Heart left ventricle (tissue), 16 donors: Measurements from ENCODE around the gene SLC31A2. TPM values are rescaled to one million over a fixed set of nuclear protein-coding genes. Genes with fewer than 3 reads are reported as not detected.
A peak's percentile ranks its signal among the peaks of the same experiment; 100 is the strongest.

Experiments
- ATAC-seq, 4 donors: fragments of 200-7000 bp; cut with Tn5 transposase; one replicate each; pipeline ENCODE4 v1.9.1; 2020 to 2022; ENCODE audit warnings: moderate library complexity in 4 of 4, mild to moderate bottlenecking in 3 of 4, moderate number of reproducible peaks in 1 of 4
- DNase-seq, 5 donors: peaks; one replicate each; pipeline ENCODE4 v3.0.0-alpha.2; 2020
- H3K27ac ChIP-seq, 12 donors: fragments of 200-600 bp; sonication (generic) in 4 of 12; one replicate each; pipeline versions ENCODE4 v1.5.0 to v1.8.0; 2016 to 2022; ENCODE audit warnings: mild to moderate bottlenecking in 2 of 12
- H3K27me3 ChIP-seq, 9 donors: fragments of 200-600 bp; sonication (generic) in 2 of 9; one replicate each; pipeline versions ENCODE4 v1.5.1 to v1.8.0; 2016 to 2022; ENCODE audit warnings: mild to moderate bottlenecking in 3 of 9
- H3K36me3 ChIP-seq, 9 donors: fragments of 200-600 bp; sonication (generic) in 2 of 9; one replicate each; pipeline versions ENCODE4 v1.5.0 to v1.8.0; 2018 to 2022; ENCODE audit warnings: mild to moderate bottlenecking in 2 of 9
- H3K4me1 ChIP-seq, 12 donors: fragments of 200-600 bp; sonication (generic) in 4 of 12; one replicate each; pipeline versions ENCODE4 v1.5.0 to v1.8.0; 2016 to 2022; ENCODE audit warnings: mild to moderate bottlenecking in 3 of 12
- H3K4me3 ChIP-seq, 12 donors: fragments of 200-600 bp; sonication (generic) in 4 of 12; one replicate each; pipeline versions ENCODE4 v1.5.0 to v1.8.0; 2017 to 2022; ENCODE audit warnings: mild to moderate bottlenecking in 9 of 12, moderate library complexity in 4 of 12
- H3K9me3 ChIP-seq, 12 donors: fragments of 200-600 bp; sonication (generic) in 4 of 12; one replicate each; pipeline versions ENCODE4 v1.5.0 to v1.8.0; 2016 to 2022; ENCODE audit warnings: mild to moderate bottlenecking in 1 of 12
- POLR2A ChIP-seq, 2 donors: fragments of 450-650 bp; IDR thresholded peaks; one replicate each; pipeline ENCODE4 v1.6.1; 2017; ENCODE audit warnings: antibody characterized with exemption in 2 of 2, mild to moderate bottlenecking in 2 of 2, moderate library complexity in 2 of 2
- WGBS, 4 donors: extraction: QIAGEN DNeasy Blood & Tissue Kit in 2 of 4; methylation state at CpG; one replicate each; pipeline versions ENCODE4 v1.1.5 to v1.1.7; 2013 to 2018; 5-methylcytosine and 5-hydroxymethylcytosine counted together
- intact Hi-C, 10 donors: fragments of 100-400 bp; cut with DNase I; formaldehyde crosslinking; loops; one replicate each; pipeline versions ENCODE4 v1.11.1 to v1.14.2; 2022
- polyA plus RNA-seq, 2 donors: library from polyadenylated mRNA; stranded (reverse); fragments of 200-250 nt; gene quantifications; one replicate each; pipeline ENCODE4 v1.2.3, GENCODE V29; 2013
- total RNA-seq, 9 donors: library from RNA; depleted of rRNA in 2 of 9; stranded (reverse); fragments of >200 nt in 2 of 9; fragmentation: NEBNext Ultra II Directional in 3 of 9; extraction: Animal tissue kit (Norgen Biotek cat#: 25700) in 3 of 9; gene quantifications; one replicate each; pipeline versions ENCODE4 v1.1.0 to v1.2.4, GENCODE V29; 2016 to 2023
- TF ChIP-seq, protein P1 (sequence below), 12 donors: fragments of 200-600 bp; sonication (generic) in 4 of 12; IDR thresholded peaks; one replicate each; pipeline versions ENCODE4 v1.5.0 to v1.8.0; 2018 to 2022; ENCODE audit warnings: antibody characterized with exemption in 12 of 12, mild to moderate bottlenecking in 5 of 12
- donor health status: ischemic (EF 13 %, LVEDD 7.1; RV severe dilation, severe dysfunction).
- donor health status: healthy with polysubstance abuse.
- donor health status: DM: no; HTN: yes; CAD: no.
- donor health status: DM: no; HTN: no; CAD: no.
- donor health status: ischemic (EF 25% LVEDD 6.9; RV normal size, moderate dysfunction).
- donor health status: ischemic (EF 25% LVEDD 5.7; RV mildly dilated, moderate dysfunction).
- donor health status: healthy.
- donor health status: DM: yes; HTN: yes; CAD: no.
- donor health status: ischemic (EF 35%, LVEDD 5.7; RV mildly dilated, moderate dysfunction).
- donor health status: nonischemic (EF 11% LVEDD 7.7; RV severe dilation, severe dysfunction).
- donor health status: DM: yes; HTN: yes; CAD: no.
- donor health status: PGD.
- donor health status: ischemic (EF 29% LVEDD 5.4; RV normal size, mild dysfunction).
- donor health status: nonischemic (EF 23%, LVEDD 6.1; RV moderate dilation, normal function).

SLC31A2 gene
- total and polyA plus RNA-seq, 11 donors, result 5.2 to 26.4 (median 13.8) TPM

DNA sequence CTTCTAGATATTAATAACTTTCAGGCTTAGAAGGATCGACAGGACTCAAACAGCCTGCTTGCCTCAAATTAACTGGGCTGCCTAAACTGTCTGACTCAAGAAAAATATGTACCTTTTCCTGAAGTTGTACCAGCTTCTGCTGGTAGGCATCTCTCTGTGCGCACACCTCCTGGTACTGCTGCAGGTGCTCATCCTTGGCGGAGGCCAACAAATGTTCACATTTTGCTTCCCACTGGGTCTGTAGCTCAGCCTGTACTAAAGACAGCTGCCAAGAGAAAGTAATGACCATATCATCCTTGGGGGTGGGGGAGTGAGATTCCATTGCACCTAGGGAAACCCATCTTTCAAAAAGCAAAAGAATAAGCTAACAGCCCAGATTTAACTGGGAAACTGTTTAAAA, 22.5 kb downstream of the SLC31A2 start:
- Histone ChIP-seq H3K36me3 (peaks cover 2 to 97% (median 97%) of the 10 kb centered on the region in 9 donors), H3K27me3 (no peaks in the 10 kb centered on the region), H3K4me1 (peaks cover 0 to 8% (median 0%) of the 10 kb centered on the region in 12 donors), H3K4me3 (no peak overlapping the region), H3K9me3 (no peaks in the 10 kb centered on the region), H3K27ac (no peak overlapping the region)
- DNase-seq (no peak), ATAC-seq (no peak)
- intact Hi-C loops, result no loop called here
- 77 to 87% (median 82%) methylated on average over 3 of the region's 3 CpGs for WGBS, 4 donors
- no peak for TF ChIP-seq POLR2A (IDR thresholded peaks at IDR 0.05)
- TF ChIP-seq, protein P1, sequence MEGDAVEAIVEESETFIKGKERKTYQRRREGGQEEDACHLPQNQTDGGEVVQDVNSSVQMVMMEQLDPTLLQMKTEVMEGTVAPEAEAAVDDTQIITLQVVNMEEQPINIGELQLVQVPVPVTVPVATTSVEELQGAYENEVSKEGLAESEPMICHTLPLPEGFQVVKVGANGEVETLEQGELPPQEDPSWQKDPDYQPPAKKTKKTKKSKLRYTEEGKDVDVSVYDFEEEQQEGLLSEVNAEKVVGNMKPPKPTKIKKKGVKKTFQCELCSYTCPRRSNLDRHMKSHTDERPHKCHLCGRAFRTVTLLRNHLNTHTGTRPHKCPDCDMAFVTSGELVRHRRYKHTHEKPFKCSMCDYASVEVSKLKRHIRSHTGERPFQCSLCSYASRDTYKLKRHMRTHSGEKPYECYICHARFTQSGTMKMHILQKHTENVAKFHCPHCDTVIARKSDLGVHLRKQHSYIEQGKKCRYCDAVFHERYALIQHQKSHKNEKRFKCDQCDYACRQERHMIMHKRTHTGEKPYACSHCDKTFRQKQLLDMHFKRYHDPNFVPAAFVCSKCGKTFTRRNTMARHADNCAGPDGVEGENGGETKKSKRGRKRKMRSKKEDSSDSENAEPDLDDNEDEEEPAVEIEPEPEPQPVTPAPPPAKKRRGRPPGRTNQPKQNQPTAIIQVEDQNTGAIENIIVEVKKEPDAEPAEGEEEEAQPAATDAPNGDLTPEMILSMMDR (IDR thresholded peaks at IDR 0.05), result no peak

DNA sequence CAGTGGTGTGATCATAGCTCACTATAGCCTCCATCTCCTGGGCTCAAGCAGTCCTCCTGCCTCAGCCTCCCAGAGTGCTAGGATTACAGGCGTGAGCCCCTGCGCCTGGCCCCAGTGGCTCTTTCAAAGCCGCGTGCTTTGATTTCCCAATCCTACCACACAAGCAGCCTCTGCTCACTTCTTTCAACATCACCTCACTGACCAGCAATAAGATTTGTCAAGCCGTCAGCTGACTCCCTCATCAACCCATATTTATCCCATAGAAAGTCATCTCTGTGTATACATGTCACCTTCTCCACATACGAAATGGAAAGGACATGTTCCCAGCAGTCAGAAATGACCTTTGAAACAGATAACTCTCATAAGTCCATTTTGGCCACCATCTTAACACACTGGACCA, 26.0 kb downstream of the SLC31A2 start:
- H3K27ac ChIP-seq, result peak overlapping the region in 1 of 12 donors; percentile 17
- peaks cover 0 to 16% (median 0%) of the 10 kb centered on the region in 12 donors for H3K4me1 ChIP-seq
- no peak for ATAC-seq
- TF ChIP-seq, protein P1 (IDR thresholded peaks at IDR 0.05), result no peak
- TF ChIP-seq POLR2A (IDR thresholded peaks at IDR 0.05), result no peak
- H3K36me3 ChIP-seq, result peaks cover 2 to 97% (median 93%) of the 10 kb centered on the region in 9 donors
- H3K27me3 ChIP-seq, result no peaks in the 10 kb centered on the region
- 96 to 99% (median 98%) methylated on average over 6 of the region's 6 CpGs for WGBS, 4 donors
- no peak overlapping the region for H3K4me3 ChIP-seq
- intact Hi-C loops, result no loop called here
- DNase-seq, result no peak
- H3K9me3 ChIP-seq, result no peaks in the 10 kb centered on the region

DNA sequence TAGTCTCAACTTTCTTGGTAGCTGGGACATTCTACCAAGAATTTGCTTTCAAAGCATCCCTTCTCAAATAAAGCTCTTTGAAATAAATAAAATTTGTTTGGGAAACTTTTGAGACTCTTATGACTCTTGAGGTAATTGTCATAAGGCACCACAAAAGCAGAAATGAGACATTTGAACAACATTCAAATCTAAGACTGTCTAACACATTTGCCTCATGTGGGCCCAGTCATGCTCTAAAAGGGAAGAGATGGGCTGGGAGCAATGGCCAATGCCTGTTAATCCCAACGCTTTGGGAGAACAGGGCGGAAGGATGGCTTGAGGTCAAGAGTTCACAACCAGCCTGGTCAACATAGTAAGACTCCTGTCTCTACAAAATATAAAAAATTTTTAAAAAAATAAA, 26.4 kb downstream of the SLC31A2 start:
- intact Hi-C loops, result no loop called here
- Histone ChIP-seq H3K27ac (peak overlapping the region in 1 of 12 donors; percentile 17), H3K9me3 (no peaks in the 10 kb centered on the region), H3K27me3 (no peaks in the 10 kb centered on the region), H3K4me1 (peaks cover 0 to 16% (median 0%) of the 10 kb centered on the region in 12 donors), H3K4me3 (no peak overlapping the region), H3K36me3 (peaks cover 2 to 97% (median 93%) of the 10 kb centered on the region in 9 donors)
- ATAC-seq (no peak), DNase-seq (no peak)
- TF ChIP-seq POLR2A (IDR thresholded peaks at IDR 0.05), result no peak
- TF ChIP-seq, protein P1 (IDR thresholded peaks at IDR 0.05), result no peak
- WGBS, 4 donors, result 94 to 98% (median 96%) methylated on average over 2 of the region's 2 CpGs

DNA sequence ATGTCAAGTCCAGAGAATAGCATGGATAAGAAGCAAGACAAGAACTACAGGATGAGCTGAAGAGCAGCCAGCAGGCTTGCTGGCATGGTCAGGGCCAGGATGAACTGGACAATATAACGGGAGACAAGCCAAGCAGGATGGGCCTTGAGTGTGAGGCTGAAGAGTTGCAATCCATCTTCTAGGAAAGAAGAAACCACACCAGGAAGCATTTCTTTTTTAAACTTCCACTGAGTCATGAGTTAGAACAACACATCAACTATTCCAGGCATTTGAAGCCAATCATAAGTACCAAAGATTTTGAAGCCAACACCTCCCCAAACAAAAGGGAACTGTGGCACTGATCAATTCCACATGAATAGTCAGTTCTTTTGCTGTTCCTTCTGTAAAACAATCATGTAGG, 27.3 kb downstream of the SLC31A2 start:
- DNase-seq, result no peak
- TF ChIP-seq, protein P1 (IDR thresholded peaks at IDR 0.05), result no peak
- no peak for TF ChIP-seq POLR2A (IDR thresholded peaks at IDR 0.05)
- H3K4me1 ChIP-seq, result peaks cover 0 to 14% (median 0%) of the 10 kb centered on the region in 12 donors
- H3K36me3 ChIP-seq, result peaks cover 2 to 97% (median 93%) of the 10 kb centered on the region in 9 donors
- no peaks in the 10 kb centered on the region for H3K9me3 ChIP-seq
- no peaks in the 10 kb centered on the region for H3K27me3 ChIP-seq
- intact Hi-C loops, result no loop called here
- 54 to 100% (median 95%) methylated on average over 1 of the region's 1 CpG for WGBS, 4 donors
- H3K4me3 ChIP-seq, result no peak overlapping the region
- no peak for ATAC-seq
- no peak overlapping the region for H3K27ac ChIP-seq
